Neural progenitor cell (in vitro differentiated cells): Measurements from ENCODE around the gene BCL2L12. TPM values are rescaled to one million over a fixed set of nuclear protein-coding genes. Genes with fewer than 3 reads are reported as not detected.
A peak's percentile ranks its signal among the peaks of the same experiment; 100 is the strongest.

Experiments used
- DNase-seq: peaks from one replicate; pipeline ENCODE4 v3.0.0-alpha.2; 2016; ENCODE audit warnings: low spot score
- H2AFZ ChIP-seq: fragments of 200-600 bp; sonication (generic); replicated peaks from 2 replicates; pipeline ENCODE4 v1.6.1; 2016; ENCODE audit warnings: antibody characterized with exemption
- H3F3A ChIP-seq: fragments of 200-600 bp; sonication (generic); 2 replicates; pipeline ENCODE4 v1.6.1; 2016; ENCODE audit warnings: antibody characterized with exemption, low read depth
- H3K27ac ChIP-seq: fragments of 200-600 bp; sonication (generic); 2 replicates; pipeline ENCODE4 v1.5.1; 2016; ENCODE audit warnings: mild to moderate bottlenecking
- H3K27me3 ChIP-seq: fragments of 200-600 bp; sonication (generic); 2 replicates; pipeline ENCODE4 v1.6.1; 2016; ENCODE audit warnings: mild to moderate bottlenecking, moderate library complexity
- H3K36me3 ChIP-seq: fragments of 200-600 bp; sonication (generic); 2 replicates; pipeline ENCODE4 v1.5.1; 2016
- H3K4me1 ChIP-seq: fragments of 200-600 bp; sonication (generic); 2 replicates; pipeline ENCODE4 v1.6.1; 2016; ENCODE audit warnings: mixed run types
- H3K4me2 ChIP-seq: fragments of 200-600 bp; sonication (generic); 2 replicates; pipeline ENCODE4 v1.6.1; 2016
- H3K4me3 ChIP-seq: fragments of 200-600 bp; sonication (generic); 2 replicates; pipeline ENCODE4 v1.5.1; 2016
- H3K79me2 ChIP-seq: fragments of 200-600 bp; sonication (generic); 2 replicates; pipeline ENCODE4 v1.6.1; 2016; ENCODE audit warnings: low read depth
- H3K9ac ChIP-seq: fragments of 200-600 bp; sonication (generic); 2 replicates; pipeline ENCODE4 v1.6.1; 2016
- H3K9me3 ChIP-seq: fragments of 200-600 bp; sonication (generic); 2 replicates; pipeline ENCODE4 v1.5.1; 2016; ENCODE audit warnings: low read depth
- H4K20me1 ChIP-seq: fragments of 200-600 bp; sonication (generic); 2 replicates; pipeline ENCODE4 v1.6.1; 2016; ENCODE audit warnings: low read depth
- H3K27ac Mint-ChIP-seq: 3 replicates; pipeline ENCODE4 v1.8.0; 2021; ENCODE audit warnings: mixed read lengths
- H3K27me3 Mint-ChIP-seq: 2 replicates; pipeline ENCODE4 v1.8.0; 2022; ENCODE audit warnings: low read depth, mild to moderate bottlenecking, inconsistent platforms, moderate library complexity, mixed read lengths; ENCODE audit not compliant: insufficient read depth
- H3K36me3 Mint-ChIP-seq: 3 replicates; pipeline ENCODE4 v1.8.0; 2021; ENCODE audit warnings: mixed read lengths
- H3K4me1 Mint-ChIP-seq: 3 replicates; pipeline ENCODE4 v1.8.0; 2021; ENCODE audit warnings: mixed read lengths
- H3K4me3 Mint-ChIP-seq: 3 replicates; pipeline ENCODE4 v1.8.0; 2021; ENCODE audit warnings: mild to moderate bottlenecking, moderate library complexity, mixed read lengths
- H3K9me3 Mint-ChIP-seq: 3 replicates; pipeline ENCODE4 v1.8.0; 2020; ENCODE audit warnings: mixed read lengths
- CTCF ChIP-seq: fragments of 200-600 bp; sonication (generic); IDR thresholded peaks from 2 replicates; pipeline ENCODE4 v1.5.1; 2017; ENCODE audit warnings: antibody characterized with exemption, mild to moderate bottlenecking
- EZH2 ChIP-seq: fragments of 200-600 bp; sonication (generic); IDR thresholded peaks from 2 replicates; pipeline ENCODE4 v1.6.1; 2017; ENCODE audit warnings: antibody characterized with exemption, mild to moderate bottlenecking, moderate library complexity
- EZH2phosphoT487 ChIP-seq: fragments of 200-600 bp; sonication (generic); IDR thresholded peaks from 2 replicates; pipeline ENCODE4 v1.6.1; 2017; ENCODE audit warnings: antibody characterized with exemption
- total RNA-seq: library from RNA; depleted of rRNA; stranded (reverse); fragments of >200 nt; gene quantifications from 2 replicates; pipeline ENCODE4 v1.2.3, GENCODE V29; 2015; ENCODE audit warnings: low replicate concordance

The BCL2L12 gene
- total RNA-seq, 1 donor from 2014 or later: 6.1 TPM

- Mint-ChIP-seq H3K4me1 (peaks cover 30% of the 10 kb centered on the region), H3K4me3 (no peak overlapping the region), H3K27ac (no peak overlapping the region), H3K9me3 (no peaks in the 10 kb centered on the region), H3K27me3 (peaks cover 10% of the 10 kb centered on the region), H3K36me3 (peaks cover 18% of the 10 kb centered on the region)
- no peak overlapping the region for H3K9ac ChIP-seq
- no peak overlapping the region for H3K27ac ChIP-seq
- H3F3A ChIP-seq: peaks cover 79% of the 10 kb centered on the region
- no peaks in the 10 kb centered on the region for H3K9me3 ChIP-seq
- no peaks in the 10 kb centered on the region for H3K36me3 ChIP-seq
- H3K4me1 ChIP-seq: peaks cover 14% of the 10 kb centered on the region
- DNase-seq: no peak
- H3K27me3 ChIP-seq: no peaks in the 10 kb centered on the region
- H2AFZ ChIP-seq: no peak overlapping the region
- TF ChIP-seq EZH2 (no peak), EZH2phosphoT487 (no peak), CTCF (no peak)
- H4K20me1 ChIP-seq: peaks cover 73% of the 10 kb centered on the region
- H3K4me3 ChIP-seq: no peak overlapping the region
- H3K4me2 ChIP-seq: no peak overlapping the region
- peaks cover 49% of the 10 kb centered on the region for H3K79me2 ChIP-seq
These were observed 21.4 kb downstream of the BCL2L12 start for GRCh38 chr19:49687150-49687549.

GRCh38 chr19:49687566-49688316 is 22.0 kb downstream of the BCL2L12 start:
- Histone ChIP-seq H3K79me2 (peaks cover 49% of the 10 kb centered on the region), H3K27ac (no peak overlapping the region), H3K4me2 (no peak overlapping the region), H2AFZ (no peak overlapping the region), H3F3A (peaks cover 73% of the 10 kb centered on the region), H3K9ac (no peak overlapping the region), H3K4me3 (no peak overlapping the region), H3K27me3 (no peaks in the 10 kb centered on the region), H3K36me3 (no peaks in the 10 kb centered on the region), H4K20me1 (peaks cover 67% of the 10 kb centered on the region), H3K4me1 (peaks cover 14% of the 10 kb centered on the region), H3K9me3 (no peaks in the 10 kb centered on the region)
- no peak overlapping the region for H3K27ac Mint-ChIP-seq
- peaks cover 15% of the 10 kb centered on the region for H3K36me3 Mint-ChIP-seq
- no peak for DNase-seq
- peaks cover 12% of the 10 kb centered on the region for H3K27me3 Mint-ChIP-seq
- H3K4me1 Mint-ChIP-seq: peaks cover 36% of the 10 kb centered on the region
- TF ChIP-seq EZH2 (no peak), CTCF (no peak), EZH2phosphoT487 (no peak)
- H3K9me3 Mint-ChIP-seq: no peaks in the 10 kb centered on the region
- H3K4me3 Mint-ChIP-seq: peak overlapping the region; percentile 74

- H2AFZ ChIP-seq: no peak overlapping the region
- peaks cover 13% of the 10 kb centered on the region for H3K36me3 Mint-ChIP-seq
- peak overlapping the region; percentile 46 for H3K27ac ChIP-seq
- H3K27me3 Mint-ChIP-seq: peaks cover 12% of the 10 kb centered on the region
- H3K4me1 ChIP-seq: peaks cover 14% of the 10 kb centered on the region
- TF ChIP-seq EZH2phosphoT487: no peak
- no peak for TF ChIP-seq EZH2
- no peak for TF ChIP-seq CTCF
- H4K20me1 ChIP-seq: peaks cover 61% of the 10 kb centered on the region
- H3K4me1 Mint-ChIP-seq: peaks cover 36% of the 10 kb centered on the region
- no peaks in the 10 kb centered on the region for H3K9me3 ChIP-seq
- no peak overlapping the region for H3K27ac Mint-ChIP-seq
- peaks cover 3% of the 10 kb centered on the region for H3K36me3 ChIP-seq
- H3K9ac ChIP-seq: no peak overlapping the region
- no peaks in the 10 kb centered on the region for H3K9me3 Mint-ChIP-seq
- peak overlapping the region; percentile 74 for H3K4me3 Mint-ChIP-seq
- no peak overlapping the region for H3K4me3 ChIP-seq
- peak overlapping the region; percentile 90 for H3K4me2 ChIP-seq
- H3K27me3 ChIP-seq: no peaks in the 10 kb centered on the region
- H3K79me2 ChIP-seq: peaks cover 49% of the 10 kb centered on the region
- no peak for DNase-seq
- peaks cover 66% of the 10 kb centered on the region for H3F3A ChIP-seq
These were observed 22.9 kb downstream of the BCL2L12 start for GRCh38 chr19:49688531-49689132.
